B cell (primary cell): ENCODE data around the gene SPIRE1.

Source experiments
- EZH2 ChIP-seq: IDR thresholded peaks from 2 replicates; pipeline ENCODE4 v1.6.1; 2012; ENCODE audit warnings: borderline replicate concordance, low read depth, mild to moderate bottlenecking, moderate library complexity, low read length; ENCODE audit not compliant: insufficient read depth, poor library complexity, severe bottlenecking
- TF ChIP-seq, protein P1 (sequence below): fragments of 200-600 bp; IDR thresholded peaks from one replicate; pipeline ENCODE4 v1.8.0; 2022; ENCODE audit warnings: antibody characterized with exemption, mild to moderate bottlenecking

DNA sequence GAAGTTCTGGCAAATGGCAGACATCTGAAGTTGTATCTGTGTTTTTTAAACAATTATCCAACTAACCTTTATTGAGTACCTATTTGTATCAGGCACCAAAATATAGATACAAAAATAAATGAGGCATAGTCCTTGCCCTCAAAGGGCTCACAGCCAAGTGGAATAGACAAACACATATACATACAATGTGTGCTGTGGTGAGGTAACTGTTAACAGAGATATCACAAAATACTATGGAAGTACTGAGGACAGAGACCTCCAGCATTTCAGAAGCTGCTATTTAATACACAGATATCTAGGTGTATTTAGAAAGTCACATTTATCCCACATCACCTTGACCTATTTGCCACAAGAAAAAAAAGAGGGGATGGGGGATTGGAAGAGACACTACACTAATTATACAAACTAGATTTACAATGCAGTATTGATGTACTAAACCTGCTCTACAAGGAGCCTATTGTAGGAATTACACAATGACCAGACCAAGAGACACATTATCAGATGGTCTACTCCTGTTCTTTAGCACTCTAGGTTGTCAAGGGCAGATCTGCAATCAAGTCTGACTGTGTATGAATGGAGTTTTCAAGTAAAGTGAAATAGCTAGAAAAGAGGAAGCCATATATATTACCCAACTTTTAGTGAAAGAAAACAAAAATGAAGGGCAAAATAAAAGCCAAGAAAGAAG is 62.2 kb downstream of the SPIRE1 start:
- TF ChIP-seq, protein P1, sequence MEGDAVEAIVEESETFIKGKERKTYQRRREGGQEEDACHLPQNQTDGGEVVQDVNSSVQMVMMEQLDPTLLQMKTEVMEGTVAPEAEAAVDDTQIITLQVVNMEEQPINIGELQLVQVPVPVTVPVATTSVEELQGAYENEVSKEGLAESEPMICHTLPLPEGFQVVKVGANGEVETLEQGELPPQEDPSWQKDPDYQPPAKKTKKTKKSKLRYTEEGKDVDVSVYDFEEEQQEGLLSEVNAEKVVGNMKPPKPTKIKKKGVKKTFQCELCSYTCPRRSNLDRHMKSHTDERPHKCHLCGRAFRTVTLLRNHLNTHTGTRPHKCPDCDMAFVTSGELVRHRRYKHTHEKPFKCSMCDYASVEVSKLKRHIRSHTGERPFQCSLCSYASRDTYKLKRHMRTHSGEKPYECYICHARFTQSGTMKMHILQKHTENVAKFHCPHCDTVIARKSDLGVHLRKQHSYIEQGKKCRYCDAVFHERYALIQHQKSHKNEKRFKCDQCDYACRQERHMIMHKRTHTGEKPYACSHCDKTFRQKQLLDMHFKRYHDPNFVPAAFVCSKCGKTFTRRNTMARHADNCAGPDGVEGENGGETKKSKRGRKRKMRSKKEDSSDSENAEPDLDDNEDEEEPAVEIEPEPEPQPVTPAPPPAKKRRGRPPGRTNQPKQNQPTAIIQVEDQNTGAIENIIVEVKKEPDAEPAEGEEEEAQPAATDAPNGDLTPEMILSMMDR, result no peak
- TF ChIP-seq EZH2, result no peak
